ENCODE results near the gene ATP2C1.

The ATP2C1 gene

DNA sequence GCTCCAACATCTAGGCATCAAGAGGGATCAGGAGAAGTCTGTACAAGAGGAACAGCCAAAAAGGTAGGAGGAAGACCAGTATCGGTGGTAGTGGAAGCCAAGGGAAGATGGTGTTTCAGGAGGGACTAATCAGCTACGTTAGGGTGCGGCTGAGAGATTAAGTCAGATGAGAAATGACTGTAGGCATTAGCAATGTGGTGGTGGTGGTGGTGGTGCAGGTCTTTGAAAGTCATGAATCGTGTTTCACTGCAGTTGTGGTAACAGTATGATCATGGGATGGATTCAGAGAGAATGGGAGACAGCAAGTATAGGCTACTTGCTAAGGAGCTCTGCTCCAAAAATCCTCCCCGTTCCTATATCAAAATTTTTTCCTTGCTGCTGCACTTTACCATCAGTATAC lies 97.2 kb downstream of the ATP2C1 start:
- DNase-seq = peak; percentile 11

- no peak for DNase-seq
Observed at GRCh38 chr3:130992344-130992743, 98.5 kb downstream of the ATP2C1 start.

DNA sequence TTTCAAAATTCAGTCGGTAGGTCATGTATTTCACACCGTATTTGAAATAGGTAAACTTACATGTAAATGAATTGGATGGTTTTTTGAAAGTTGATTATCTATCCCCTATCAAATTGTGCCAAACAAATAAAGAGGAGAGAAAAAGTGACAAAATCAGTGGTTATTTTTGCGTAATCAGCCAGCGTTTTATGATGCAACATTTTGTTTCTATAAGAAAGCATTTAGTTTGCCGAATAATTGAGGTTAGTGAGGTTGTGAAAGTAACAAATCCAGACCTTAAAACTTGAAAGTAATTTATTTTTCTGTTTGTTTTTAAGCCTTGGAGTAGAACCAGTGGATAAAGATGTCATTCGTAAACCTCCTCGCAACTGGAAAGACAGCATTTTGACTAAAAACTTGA lies 103.4 kb downstream of the ATP2C1 start:
- DNase-seq = no peak

- no peak for DNase-seq
Observed at GRCh38 chr3:131001071-131001470, 107.2 kb downstream of the ATP2C1 start.

DNA sequence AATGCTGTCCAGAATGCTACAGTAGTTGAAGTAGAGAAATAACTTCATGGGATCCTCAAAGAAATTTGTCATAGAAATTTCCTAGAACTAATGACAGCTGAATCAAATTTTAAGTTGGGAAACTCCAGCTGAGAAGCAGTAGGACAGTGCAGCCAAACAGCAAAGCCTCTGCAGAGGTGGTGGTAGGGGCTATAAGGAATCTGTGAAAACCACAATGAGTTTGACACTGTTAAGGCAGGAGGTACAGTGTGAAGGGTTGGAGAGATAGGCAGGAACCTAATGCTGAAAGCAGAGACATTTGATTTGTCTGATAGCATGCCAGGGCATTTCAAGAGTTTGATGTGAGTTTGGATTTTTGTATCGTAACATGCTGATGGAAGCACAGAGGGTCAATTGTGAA lies 110.7 kb downstream of the ATP2C1 start:
- DNase-seq = no peak

GRCh38 chr3:131007256-131007655 lies 113.4 kb downstream of the ATP2C1 start:
- DNase-seq = no peak

GRCh38 chr3:131007782-131008181 lies 113.9 kb downstream of the ATP2C1 start:
- DNase-seq = no peak

- DNase-seq = no peak
Observed at GRCh38 chr3:131008326-131008725, 114.4 kb downstream of the ATP2C1 start.

DNA sequence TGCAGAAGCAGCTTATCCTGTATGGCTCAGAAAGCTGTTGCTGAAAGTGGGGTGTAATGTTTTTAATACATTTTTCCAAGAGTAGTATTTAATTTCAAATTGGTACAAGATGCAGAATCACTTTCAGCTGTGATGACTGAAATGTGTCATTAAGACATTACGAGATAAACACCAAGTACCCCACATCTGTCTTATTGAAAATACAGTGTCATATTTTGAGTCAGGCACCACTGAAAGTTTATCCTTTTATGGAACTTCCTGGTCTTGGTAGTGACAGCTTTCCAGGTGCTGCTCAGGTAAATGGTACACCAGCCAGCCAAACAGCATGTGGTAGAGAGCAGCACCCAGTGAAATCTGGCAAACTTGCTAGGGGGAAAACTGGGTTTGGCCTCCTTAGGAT lies 115.8 kb downstream of the ATP2C1 start:
- DNase-seq = no peak

DNA sequence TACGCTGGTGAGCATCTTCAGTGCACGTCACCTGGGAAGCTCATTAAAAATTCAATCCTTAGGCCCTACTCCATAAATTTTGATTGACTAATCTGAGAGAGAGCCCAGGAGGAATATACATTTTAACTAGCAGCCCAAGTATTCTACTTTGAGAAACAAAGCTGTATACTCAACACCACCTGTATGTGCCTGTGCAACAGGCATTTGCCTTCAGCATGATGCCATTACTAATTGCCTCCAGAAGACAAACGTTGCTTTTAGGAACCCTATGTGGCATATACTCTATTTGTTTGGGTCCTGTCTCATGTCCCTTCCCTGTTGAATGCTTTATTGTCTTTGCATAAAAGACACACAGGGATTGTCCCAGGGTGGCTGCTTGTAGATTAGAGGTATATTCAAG lies 125.1 kb downstream of the ATP2C1 start:
- DNase-seq = no peak

DNA sequence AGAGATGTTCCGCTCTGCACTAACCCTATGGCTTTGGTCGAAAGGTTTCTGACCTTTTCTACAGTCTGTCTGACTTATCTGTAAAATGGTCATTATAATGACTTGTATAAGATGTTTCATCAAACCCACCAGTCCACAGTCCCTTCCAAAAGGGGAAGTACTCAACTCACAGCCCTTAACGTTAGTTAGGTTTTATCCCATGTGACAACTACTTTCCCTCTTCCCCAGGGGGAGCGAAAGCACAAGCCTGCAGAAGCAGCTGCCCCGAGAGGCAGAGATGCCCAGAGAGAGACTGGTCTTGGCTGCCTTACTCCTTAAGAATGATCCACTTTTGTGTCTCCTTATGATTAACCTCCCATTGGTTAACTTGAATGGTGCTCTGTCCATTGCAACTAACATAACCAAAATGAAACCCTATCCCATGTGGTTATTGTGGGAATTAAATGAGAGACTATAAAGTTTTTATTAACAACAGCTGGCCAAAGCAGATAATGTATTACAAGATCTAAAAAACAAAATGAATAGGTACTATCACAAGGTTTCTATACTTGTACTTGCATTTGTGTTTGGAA lies 126.3 kb downstream of the ATP2C1 start:
- no peak for DNase-seq

- no peak for DNase-seq
Observed at GRCh38 chr3:131025539-131025938, 131.7 kb downstream of the ATP2C1 start.

- peak; percentile 93 for DNase-seq
Observed at GRCh38 chr3:131026321-131027151, 132.7 kb downstream of the ATP2C1 start, which contains the start of the genes ASTE1 and NEK11. Gene ASTE1 (minus strand): TSS chr3:131026825. CDS start chr3:131025306, 1,519 bp downstream. Gene NEK11 (plus strand): TSS chr3:131026877. CDS start chr3:131029709, 2,832 bp downstream.

DNA sequence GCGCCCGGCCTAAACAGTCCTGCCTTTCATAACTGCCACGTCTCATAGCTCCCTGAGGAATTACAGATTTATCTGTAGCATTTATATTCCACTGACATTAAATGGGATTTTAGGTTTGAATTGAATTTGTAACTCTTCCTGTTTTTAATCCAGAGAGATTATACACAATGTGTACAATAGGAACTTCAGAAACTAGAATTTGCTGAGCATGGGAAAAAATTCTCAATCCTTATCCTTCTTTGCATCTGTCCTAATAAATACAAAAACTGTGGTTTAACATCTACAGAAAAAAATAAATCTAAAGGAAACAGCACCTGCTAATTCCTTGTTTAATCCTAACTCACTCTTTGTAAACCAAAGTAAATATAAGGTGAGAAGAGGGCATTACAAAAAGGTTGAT lies 135.0 kb downstream of the ATP2C1 start:
- DNase-seq = no peak

- DNase-seq = no peak
Observed at GRCh38 chr3:131031660-131032059, 137.8 kb downstream of the ATP2C1 start.

DNA sequence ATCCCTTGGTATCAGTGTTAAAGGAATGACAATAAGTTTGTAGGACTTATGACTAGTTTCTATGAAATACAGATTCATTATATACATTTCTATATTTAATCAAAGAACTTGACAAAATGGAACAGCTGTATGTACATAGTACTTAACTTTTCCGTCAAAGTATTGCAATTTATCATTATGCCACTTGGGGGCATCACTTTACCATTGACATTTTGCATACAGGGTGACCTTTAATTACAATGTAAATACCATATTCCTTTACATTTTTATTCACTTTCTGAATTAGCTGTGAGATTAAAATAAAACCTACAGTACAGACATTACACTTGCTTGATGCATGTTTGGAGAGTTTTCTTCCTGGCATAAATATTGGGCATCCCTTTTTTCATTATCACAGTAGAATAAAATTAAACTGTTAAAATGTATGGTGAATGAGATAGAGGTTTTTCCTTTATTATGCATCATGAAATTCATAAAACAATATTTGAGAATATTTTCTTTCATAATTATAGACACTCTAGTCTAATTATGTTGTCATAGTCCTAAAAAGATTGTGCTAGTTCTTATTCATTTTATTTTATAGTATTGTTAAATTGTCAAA lies 139.7 kb downstream of the ATP2C1 start:
- no peak for DNase-seq

DNA sequence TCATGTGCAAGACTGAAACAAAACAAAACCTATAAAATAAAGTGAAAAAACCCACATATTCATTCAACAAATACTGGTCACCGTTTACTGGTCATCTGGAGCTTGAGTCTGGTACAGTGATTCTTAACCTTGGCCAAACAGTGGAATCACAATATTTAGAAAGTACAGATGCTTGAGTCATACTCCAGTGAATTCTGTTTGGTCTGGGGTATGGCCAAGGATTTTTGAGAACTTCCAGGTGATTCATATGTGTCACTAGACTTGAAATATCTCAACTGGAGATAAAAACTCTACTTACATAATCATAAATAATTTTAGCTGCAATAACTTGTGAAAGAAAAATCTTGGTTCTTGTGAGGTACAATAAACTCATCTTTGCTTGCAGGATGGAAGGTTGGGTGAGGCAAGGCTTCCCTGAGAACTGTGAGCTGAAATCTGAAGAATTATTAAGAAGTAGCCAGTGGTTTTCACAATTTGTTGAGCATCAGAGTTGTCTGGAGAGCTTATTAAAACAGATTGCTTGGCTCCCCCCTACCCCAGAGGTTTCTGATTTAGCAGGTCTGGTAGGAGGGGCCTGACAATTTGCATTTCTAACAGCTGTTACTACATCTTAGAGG lies 142.4 kb downstream of the ATP2C1 start:
- no peak for DNase-seq

- no peak for DNase-seq
Observed at GRCh38 chr3:131036986-131037385, 143.1 kb downstream of the ATP2C1 start.

GRCh38 chr3:131038326-131038725 lies 144.4 kb downstream of the ATP2C1 start:
- no peak for DNase-seq

DNA sequence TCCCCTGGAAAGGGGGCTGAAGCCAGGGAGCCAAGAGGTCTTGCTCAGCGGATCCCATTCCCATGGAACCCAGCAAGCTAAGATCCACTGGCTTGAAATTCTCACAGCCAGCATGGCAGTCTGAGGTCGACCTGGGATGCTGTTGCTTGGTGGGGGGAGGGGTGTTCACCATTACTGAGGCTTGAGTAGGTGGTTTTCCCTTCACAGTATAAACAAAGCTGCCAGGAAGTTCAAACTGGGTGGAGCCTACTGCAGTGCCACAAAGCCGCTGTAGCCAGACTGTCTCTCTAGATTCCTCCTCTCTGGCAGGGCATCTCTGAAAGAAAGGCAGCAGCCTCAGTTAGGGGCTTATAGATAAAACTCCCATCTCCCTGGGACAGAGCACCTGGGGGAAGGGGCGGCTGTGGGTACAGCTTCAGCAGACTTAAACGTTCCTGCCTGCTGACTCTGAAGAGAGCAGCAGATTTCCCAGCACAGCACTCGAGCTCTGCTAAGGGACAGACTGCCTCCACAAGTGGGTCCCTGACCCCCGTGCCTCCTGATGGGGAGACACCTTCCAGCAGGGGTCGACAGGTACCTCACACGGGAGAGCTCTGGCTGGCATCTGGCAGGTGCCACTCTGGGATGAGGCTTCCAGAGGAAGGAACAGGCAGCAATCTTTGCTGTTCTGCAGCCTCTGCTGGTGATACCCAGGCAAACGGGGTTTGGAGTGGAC lies 148.5 kb downstream of the ATP2C1 start:
- DNase-seq = peak; percentile 20

- DNase-seq = peak; percentile 17
Observed at GRCh38 chr3:131047582-131047981, 153.7 kb downstream of the ATP2C1 start.

DNA sequence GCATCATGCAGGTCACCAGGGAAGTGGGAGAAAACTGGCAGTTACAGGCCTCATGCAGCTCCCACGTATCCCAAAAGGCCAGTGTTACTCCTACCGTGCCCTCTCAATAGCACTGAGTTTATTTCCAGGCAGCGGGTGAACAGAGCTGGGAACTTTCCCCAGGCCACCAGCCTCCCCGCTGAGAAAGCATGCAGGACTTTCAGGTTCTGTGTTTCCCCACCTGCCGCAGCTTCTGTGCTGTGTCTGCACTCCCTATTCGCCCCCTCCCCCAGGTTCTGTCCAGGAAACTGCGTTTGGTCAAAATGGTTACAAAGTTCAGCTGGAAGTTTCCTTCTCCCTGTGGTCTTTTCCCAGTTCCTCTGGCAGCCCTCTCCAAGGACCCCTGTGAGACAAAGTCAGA lies 154.1 kb downstream of the ATP2C1 start:
- DNase-seq = no peak

- DNase-seq = no peak
Observed at GRCh38 chr3:131050001-131050400, 156.1 kb downstream of the ATP2C1 start.
